Measurements from ENCODE around the gene SYTL5. TPM values are rescaled to one million over a fixed set of nuclear protein-coding genes. Genes with fewer than 3 reads are reported as not detected.

The SYTL5 gene
- total and polyA plus RNA-seq, 12 donors: 1.8 to 38.1 (median 11.8) TPM

GRCh38 chrX:37995428-37995827 is 10.9 kb upstream of the SYTL5 start:
- Histone ChIP-seq H3K4me1 (replicated peaks in 1 of 2) (no peaks in the 10 kb centered on the region), H3K36me3 (replicated peaks in 1 of 2) (no peaks in the 10 kb centered on the region), H3K4me3 (no peak overlapping the region), H3K27me3 (no peaks in the 10 kb centered on the region), H3K27ac (no peak overlapping the region), H3K9me3 (replicated peaks in 1 of 3) (no peaks in the 10 kb centered on the region)
- TF ChIP-seq POLR2A (IDR thresholded peaks at IDR 0.05): no peak
- TF ChIP-seq CTCF (IDR thresholded peaks at IDR 0.05): no peak
- WGBS, 4 donors: 80 to 100% (median 84%) methylated on average over 1 of the region's 1 CpG
- intact Hi-C loops (cut with DNase I): no loop called here
- DNase-seq: no peak

GRCh38 chrX:37997096-37997495 is 9.3 kb upstream of the SYTL5 start:
- Histone ChIP-seq H3K4me1 (replicated peaks in 1 of 2) (no peaks in the 10 kb centered on the region), H3K27ac (no peak overlapping the region), H3K9me3 (replicated peaks in 1 of 3) (no peaks in the 10 kb centered on the region), H3K4me3 (no peak overlapping the region), H3K27me3 (no peaks in the 10 kb centered on the region), H3K36me3 (replicated peaks in 1 of 2) (no peaks in the 10 kb centered on the region)
- DNase-seq: peak in 1 of 7 donors; percentile 2
- 87 to 98% (median 92%) methylated on average over 2 to 8 of the region's 8 CpGs for WGBS, 4 donors
- intact Hi-C loops (cut with DNase I): no loop called here
- no peak for TF ChIP-seq CTCF (IDR thresholded peaks at IDR 0.05)
- no peak for TF ChIP-seq POLR2A (IDR thresholded peaks at IDR 0.05)

GRCh38 chrX:37998586-37999262 is 7.6 kb upstream of the SYTL5 start:
- DNase-seq: no peak
- Histone ChIP-seq H3K4me3 (no peak overlapping the region), H3K27ac (no peak overlapping the region), H3K36me3 (replicated peaks in 1 of 2) (no peaks in the 10 kb centered on the region), H3K4me1 (replicated peaks in 1 of 2) (no peaks in the 10 kb centered on the region), H3K9me3 (replicated peaks in 1 of 3) (no peaks in the 10 kb centered on the region), H3K27me3 (no peaks in the 10 kb centered on the region)
- TF ChIP-seq CTCF (IDR thresholded peaks at IDR 0.05) (no peak), POLR2A (IDR thresholded peaks at IDR 0.05) (no peak)
- intact Hi-C loops (cut with DNase I): no loop called here
- 65 to 88% (median 70%) methylated on average over 6 to 7 of the region's 7 CpGs for WGBS, 4 donors

GRCh38 chrX:38000706-38001105 is 5.6 kb upstream of the SYTL5 start:
- H3K9me3 ChIP-seq (replicated peaks in 1 of 3): no peaks in the 10 kb centered on the region
- intact Hi-C loops (cut with DNase I): loop anchor here in 1 of 2 donors (10.0 kb wide), 1 partner anchor 256 kb away; no protein-coding TSS in a partner anchor

More at GRCh38 chrX:38000706-38001105, 5.6 kb upstream of the SYTL5 start:
- Histone ChIP-seq H3K4me1 (replicated peaks in 1 of 2) (no peaks in the 10 kb centered on the region), H3K27ac (no peak overlapping the region), H3K36me3 (replicated peaks in 1 of 2) (no peaks in the 10 kb centered on the region), H3K4me3 (no peak overlapping the region), H3K27me3 (no peaks in the 10 kb centered on the region)
- WGBS, 4 donors: 90 to 96% (median 96%) methylated on average over 13 to 17 of the region's 17 CpGs
- TF ChIP-seq CTCF (IDR thresholded peaks at IDR 0.05) (no peak), POLR2A (IDR thresholded peaks at IDR 0.05) (no peak)
- DNase-seq: no peak

Data from adrenal gland (tissue), 12 donors.